GM12872 (cell line): ENCODE data around the gene CSF2.

ENCODE experiments used
- TF ChIP-seq, protein P1 (sequence below): IDR thresholded peaks from 3 replicates; pipeline ENCODE4 v1.5.1; 2011; ENCODE audit warnings: low read depth, mild to moderate bottlenecking, low read length, moderate library complexity; ENCODE audit not compliant: insufficient read depth

CSF2 gene

DNA sequence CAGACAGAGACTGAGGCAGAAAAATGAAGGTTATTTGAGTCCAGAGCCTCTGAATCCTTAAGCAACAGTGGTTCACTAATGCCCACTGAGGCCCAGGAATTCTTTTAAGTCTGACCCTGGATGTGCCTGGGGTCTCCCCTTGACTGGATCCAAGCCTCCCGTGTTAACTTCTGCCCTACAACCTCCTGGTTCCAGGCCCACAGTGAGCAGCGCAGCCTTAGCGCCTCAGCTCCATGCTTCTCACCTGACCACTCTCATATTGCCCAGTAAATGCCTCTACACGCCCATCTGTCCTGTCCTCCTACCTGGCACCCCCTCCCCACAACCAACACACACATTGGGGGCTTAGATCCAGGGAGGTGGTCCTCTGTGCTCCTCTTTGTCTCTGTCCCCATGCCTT is 6.7 kb upstream of the CSF2 start:
- TF ChIP-seq, protein P1, sequence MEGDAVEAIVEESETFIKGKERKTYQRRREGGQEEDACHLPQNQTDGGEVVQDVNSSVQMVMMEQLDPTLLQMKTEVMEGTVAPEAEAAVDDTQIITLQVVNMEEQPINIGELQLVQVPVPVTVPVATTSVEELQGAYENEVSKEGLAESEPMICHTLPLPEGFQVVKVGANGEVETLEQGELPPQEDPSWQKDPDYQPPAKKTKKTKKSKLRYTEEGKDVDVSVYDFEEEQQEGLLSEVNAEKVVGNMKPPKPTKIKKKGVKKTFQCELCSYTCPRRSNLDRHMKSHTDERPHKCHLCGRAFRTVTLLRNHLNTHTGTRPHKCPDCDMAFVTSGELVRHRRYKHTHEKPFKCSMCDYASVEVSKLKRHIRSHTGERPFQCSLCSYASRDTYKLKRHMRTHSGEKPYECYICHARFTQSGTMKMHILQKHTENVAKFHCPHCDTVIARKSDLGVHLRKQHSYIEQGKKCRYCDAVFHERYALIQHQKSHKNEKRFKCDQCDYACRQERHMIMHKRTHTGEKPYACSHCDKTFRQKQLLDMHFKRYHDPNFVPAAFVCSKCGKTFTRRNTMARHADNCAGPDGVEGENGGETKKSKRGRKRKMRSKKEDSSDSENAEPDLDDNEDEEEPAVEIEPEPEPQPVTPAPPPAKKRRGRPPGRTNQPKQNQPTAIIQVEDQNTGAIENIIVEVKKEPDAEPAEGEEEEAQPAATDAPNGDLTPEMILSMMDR: no peak

DNA sequence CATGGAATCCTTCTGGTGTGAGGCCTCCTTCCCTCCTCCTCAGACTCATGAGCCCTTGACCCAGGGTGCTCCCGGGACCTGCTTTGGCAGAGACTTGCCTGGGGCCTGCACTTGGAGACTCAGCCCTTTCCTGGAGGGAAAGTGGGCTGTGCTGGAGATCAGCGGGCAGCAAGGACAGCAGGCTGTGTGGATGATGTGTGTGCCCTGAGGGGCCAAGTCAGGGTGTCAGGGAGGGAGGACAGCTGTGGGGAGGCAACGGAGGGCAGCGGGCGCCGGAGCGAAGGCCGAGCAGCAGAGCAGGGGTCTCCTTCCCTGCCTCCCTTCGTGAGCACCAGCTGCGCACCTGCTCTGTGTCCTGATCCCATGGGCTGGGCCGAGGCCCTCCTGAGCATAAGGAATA is 6.1 kb upstream of the CSF2 start:
- TF ChIP-seq, protein P1: no peak

DNA sequence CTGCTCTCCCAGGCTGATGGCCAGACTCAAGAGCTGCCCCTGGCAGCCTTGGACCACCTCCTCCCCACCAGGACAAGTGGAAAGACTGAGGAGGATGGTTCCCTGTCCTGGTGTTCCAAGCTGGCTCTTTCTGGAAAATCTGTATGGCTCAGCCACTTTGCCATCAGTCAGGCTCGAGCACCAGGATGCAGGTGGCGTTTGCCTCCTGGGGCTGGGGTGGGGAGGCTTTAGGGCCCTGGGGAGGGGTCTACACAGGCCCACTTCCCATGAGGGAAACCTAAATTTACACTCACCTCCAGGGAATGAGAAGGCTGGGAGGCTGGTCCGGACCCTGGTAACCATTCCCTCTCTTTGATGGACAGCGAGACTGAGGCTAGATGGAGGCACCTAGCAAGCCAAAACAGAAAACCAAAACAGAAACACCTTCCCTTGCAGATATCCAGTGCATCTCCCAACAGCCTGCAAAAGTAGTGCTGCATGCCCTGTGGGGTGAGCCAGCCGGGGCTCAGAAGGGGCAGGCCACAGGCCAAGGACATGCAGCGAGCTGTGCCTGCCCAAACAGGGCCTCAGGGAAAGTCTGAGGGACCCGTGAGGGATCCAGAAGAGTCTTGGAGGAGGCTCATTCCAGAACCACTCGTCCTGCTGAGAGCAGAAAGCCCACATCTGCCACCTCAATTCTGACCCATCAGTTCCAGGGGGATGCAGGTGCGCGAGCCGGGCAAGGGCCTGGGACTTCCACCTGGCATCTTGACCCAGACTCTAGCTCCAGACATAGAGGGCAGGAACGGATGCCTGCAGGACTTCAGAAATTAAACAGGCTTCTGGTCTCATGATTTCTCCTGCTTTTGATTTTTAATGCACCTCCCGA is 5.4 kb upstream of the CSF2 start:
- TF ChIP-seq, protein P1: no peak

DNA sequence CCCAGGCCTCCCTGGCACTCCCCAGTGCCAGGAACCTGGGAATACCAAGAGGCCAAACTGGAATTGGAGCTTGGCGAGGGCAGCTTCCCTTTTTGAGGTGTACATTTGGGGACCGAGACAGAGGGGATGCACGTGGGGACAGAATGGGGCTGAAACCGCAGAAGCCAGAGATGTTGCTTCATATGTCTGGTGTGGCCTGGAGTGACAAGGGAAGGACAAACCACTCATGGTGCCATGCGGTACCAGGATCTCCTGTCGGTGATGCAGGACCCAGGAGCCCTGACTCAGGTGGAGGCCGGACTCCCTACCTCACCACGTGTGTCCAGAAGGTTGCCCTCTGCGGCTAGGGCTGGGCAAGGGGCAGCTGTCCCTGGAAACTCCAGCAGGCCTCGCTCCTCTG is 4.0 kb upstream of the CSF2 start:
- TF ChIP-seq, protein P1: no peak

DNA sequence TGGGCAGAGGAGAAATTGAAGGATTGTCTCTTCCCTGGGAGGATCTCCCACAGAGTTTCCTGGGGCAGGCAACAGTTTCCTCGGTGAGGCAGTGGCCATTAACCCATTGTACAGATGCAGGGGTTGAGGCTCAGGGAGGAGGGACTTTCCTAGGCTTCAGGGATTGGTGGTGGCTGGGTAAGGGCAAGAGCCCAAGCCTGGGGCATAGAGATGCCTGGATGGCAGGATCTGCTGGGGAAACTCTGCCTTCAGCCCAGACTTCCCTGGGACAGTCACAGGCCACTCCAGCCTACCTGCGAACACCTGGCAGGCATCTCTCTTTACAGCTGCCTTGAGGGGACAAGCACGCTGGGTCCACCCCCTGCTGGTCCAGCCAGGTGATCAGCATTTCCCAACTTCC is 3.6 kb upstream of the CSF2 start:
- TF ChIP-seq, protein P1: no peak

DNA sequence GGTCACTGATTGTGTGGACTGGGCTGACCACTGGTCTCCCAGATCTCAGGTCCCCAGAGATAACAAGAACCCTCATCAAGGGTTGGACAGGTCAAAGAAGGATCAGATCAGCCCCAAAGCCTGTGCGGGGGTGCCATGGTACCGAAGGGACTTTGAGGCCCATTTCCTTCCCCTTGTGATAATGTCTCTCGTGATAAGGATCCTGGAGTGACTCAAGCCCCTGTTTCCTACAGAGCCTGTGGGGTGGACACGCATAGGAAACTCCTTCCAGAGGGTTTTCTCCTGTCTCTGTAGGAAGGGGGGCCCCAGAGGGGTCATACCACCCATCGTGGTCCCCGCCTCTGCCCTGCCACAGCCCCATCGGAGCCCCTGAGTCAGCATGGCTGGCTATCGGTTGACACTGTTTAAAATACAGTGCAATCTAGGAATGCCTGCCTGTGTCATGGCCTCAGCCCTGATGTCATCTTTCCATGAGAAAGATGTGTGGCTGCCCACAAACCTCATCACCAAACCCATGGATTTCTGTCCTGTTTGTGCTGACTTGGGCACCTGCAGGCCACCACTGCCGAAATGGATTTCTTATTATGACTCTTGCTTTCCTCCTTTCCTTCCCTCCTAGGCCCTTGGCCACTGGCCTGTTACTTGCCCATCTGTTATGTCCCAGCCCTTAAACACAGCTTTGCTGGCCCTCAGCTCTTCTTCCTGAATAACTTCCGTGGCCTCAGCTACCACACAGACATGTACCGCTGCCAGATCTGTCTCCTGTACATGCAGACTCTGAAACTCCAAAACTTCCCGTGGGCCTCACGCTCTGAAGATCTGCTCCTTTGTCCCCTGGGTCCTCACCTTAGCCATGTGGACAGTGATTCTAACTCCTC is 2.9 kb upstream of the CSF2 start:
- TF ChIP-seq, protein P1: no peak

DNA sequence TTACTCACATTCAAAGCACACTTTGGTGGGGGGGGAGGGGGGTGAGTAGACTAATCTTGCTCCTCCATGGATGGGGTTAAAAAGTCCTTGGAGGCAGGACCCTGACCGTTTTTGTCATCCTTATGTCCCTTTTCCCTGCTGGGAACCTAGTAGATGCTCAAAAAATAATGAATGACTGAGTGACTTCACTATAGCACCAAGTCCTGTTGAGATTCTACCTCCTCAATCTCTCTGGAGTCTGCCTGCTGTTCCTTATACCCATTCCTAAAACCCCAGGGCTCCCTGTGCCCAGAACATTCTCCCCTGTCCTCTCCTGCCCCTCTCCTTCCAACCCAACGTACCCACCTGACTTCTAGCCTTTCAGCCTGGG is 2.3 kb upstream of the CSF2 start:
- TF ChIP-seq, protein P1: no peak
